HG03571 (cell line): ENCODE data around the gene MACO1.
"Not testable (repeated sequence)": the region's sequence is repeated elsewhere in the genome, so short reads cannot be mapped to it uniquely, and the experiment has no call there.

ENCODE experiments used
- ATAC-seq: cut with Tn5 transposase; IDR thresholded peaks from one replicate; pipeline ENCODE4 v1.9.1; 2021; ENCODE audit not compliant: unreplicated experiment

MACO1 gene

DNA sequence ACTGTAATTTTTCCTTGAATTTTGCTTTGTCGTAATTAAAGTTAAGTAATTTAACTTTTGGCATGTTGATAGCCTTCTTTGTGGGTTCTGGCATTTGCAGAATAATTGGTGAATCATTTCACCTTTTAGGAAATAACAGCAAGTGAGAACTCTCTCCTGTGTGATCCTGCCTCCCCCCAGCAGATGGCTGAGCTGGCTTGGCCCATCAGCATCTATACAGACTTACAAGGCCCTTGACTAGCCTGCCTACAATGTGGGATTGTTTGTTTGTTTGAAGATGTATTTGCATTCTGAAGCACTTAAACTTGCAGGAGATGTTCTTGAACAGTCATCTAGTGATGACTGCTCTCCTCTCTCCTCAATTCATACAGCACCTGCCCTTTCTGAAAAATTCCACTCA, 55.9 kb downstream of the MACO1 start:
- no peak for ATAC-seq

- ATAC-seq: no peak
Observed at GRCh38 chr1:25487628-25488027, 56.9 kb downstream of the MACO1 start.

DNA sequence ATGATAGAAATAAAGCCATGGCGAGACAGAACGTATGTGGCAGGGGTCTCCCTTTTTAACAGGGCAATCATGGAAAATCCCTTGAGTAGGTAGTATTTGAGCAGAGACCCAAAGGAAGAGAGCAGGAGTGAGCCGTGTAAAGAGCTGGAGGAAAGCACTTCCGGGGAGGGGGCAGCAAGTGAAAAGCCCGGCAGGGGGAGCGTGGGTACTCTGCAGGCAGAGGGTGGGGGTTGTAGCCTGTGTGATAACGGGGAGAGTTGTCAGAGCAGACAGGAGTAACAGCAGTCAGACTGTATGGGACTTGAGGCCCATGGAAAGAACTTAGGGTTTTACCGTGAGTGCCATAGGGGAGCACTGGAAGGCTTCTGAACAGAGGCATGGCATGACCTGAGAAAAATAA, 61.6 kb downstream of the MACO1 start:
- no peak for ATAC-seq

- ATAC-seq: no peak
Observed at GRCh38 chr1:25494952-25495351, 64.3 kb downstream of the MACO1 start.

DNA sequence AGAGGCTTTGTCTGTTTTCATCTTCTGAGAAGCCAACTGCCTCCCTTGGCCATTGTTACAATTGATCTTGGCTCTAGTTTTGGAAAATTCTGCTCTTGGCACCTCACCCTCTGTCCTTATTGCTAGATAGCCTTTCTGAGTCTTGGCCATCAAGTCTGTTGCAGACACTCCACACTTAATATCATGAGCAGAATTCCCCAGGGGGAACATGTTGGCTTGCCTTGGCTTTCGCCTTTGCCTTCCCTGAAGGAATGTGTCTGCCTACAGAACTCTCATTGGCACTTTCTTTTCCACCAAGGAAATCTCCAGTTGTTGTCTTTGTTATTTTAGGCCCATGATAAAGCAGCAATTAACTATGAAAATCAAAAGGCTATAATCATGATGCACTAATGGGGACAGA, 70.0 kb downstream of the MACO1 start:
- no peak for ATAC-seq

GRCh38 chr1:25501235-25502058, 70.8 kb downstream of the MACO1 start:
- ATAC-seq: no peak

DNA sequence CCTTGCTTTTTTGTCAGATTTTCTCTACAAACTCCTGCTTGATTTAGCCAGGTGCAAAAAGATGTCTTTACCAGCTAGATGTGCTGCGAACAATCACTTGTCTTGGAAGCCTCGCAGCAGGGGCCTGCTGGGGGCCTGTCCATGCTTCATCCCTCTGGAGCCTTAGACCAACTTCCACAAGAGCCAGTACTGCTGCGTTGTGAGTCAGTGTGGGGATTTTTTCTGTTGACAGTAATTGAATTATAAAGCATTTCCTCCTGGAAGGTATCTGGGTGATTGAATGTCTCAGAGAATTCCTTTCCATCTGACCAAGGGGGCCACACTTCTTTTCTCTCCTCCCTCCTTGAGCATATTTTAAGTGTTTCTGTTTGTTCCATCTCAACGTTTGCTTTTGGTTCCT, 72.3 kb downstream of the MACO1 start:
- no peak for ATAC-seq

DNA sequence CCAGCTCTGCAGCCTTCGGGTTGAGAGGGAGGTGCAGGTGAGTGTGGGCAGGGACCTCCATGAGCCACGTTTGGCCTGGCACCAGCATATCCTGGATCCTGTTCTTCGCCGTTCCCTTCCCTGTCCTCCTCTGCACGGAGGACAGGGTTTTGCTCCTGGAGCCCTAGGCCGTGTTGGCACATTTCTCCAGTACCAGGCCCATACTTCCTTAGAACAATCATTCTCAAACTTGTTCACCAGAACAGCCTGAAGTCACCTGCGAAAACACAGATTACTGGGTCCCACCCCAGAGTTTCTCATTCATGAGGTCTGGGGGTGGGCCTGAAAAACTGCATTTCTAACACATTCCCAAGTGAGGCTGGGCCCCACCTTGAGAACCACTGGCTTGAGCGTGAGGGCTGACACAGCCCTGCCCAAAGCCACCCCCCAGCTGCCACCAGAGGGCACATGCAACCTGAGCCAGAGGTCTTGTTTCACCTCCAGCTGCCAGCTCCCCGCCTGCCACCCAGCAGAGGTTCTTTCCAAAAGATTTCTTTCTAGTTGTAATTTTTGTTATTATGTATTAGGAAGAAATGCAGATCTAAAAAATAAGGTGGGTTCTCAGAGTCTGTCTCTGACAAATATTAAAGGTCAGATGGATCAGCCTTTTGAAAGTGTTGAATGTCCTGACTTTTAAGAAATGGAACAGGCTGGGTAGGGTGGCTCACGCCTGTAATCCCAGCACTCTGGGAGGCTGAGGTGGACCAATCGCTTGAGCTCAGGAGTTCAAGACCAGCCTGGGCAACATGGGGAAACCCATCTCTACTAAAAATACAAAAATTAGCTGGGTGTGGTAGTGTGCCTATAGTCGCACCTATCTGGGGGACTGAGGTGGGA, 73.1 kb downstream of the MACO1 start:
- ATAC-seq: no peak

DNA sequence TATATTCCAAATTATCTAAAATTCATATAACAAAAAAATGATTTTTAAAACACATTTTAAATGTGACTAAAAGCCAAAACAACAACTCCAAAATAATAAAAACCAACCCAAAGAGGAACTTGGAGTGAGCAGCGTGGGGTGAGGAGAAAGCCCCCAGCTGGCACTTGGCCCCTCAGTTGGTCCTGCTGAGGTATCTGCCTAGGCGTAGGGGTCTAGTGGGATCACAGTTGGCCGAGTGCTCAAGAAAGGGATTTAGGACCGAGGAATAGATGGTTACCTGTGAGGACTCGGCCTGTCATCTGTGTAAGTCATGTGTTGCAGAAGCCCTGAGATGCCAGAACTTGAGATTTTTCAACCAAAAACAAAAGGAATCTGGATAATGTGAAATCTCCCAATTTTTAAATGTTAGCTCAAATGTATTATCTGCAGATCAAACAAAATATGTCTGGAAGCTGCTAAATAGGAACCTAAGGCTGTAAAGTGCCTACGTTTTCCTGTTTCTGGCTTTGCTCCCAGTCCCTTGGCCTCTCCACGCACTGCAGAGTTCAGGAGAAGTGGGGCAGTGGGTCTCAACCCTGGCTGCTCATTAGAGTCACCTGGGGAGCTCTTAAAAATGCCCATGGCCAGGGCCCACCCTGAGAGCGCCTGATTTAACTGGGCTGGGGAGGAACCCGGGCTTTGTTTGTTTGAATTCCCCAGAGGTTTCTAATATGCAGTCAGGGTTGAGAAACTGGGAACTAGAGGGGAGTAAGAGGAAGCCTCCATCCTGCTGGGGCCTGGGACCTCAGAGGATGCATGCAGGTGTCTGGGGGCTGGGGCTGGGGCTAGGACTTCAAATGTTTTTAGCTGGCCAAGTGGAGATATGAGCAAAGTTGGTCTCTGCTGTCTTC, 74.3 kb downstream of the MACO1 start:
- ATAC-seq: no peak

DNA sequence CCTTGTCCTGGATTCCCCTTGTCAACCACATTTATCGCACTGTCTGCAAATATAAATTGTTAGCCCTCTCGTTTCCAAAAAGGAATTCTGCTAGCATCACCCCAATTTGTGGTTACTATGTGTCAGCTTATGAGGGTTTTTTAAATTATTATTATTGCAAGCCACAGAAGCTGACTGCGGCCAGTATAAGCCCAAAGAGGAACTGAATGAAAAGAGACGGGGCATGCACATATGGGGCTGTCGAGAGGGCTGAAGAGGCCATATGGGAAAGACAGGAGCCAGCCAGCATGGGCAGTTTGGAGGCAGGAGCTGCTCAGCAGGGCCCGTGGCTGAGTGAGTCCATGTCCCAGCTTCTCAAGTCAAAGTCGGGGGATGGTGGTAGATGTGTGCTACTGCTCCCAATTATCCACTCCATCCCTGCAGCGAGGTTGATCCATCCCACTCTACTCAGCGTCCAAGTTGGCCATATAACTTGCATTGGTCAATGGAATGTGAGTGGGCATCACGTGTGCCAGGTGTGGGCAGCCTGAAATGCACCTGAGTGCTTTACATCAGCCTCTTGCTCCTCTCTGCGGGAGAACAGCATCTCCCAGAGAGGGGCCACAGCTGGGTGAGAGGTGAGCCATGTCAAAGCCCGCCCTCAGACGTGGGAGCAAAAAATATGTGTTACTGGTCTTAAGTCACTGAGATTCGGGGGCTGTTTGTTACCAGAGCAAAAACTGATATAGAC, 75.1 kb downstream of the MACO1 start:
- ATAC-seq: no peak

DNA sequence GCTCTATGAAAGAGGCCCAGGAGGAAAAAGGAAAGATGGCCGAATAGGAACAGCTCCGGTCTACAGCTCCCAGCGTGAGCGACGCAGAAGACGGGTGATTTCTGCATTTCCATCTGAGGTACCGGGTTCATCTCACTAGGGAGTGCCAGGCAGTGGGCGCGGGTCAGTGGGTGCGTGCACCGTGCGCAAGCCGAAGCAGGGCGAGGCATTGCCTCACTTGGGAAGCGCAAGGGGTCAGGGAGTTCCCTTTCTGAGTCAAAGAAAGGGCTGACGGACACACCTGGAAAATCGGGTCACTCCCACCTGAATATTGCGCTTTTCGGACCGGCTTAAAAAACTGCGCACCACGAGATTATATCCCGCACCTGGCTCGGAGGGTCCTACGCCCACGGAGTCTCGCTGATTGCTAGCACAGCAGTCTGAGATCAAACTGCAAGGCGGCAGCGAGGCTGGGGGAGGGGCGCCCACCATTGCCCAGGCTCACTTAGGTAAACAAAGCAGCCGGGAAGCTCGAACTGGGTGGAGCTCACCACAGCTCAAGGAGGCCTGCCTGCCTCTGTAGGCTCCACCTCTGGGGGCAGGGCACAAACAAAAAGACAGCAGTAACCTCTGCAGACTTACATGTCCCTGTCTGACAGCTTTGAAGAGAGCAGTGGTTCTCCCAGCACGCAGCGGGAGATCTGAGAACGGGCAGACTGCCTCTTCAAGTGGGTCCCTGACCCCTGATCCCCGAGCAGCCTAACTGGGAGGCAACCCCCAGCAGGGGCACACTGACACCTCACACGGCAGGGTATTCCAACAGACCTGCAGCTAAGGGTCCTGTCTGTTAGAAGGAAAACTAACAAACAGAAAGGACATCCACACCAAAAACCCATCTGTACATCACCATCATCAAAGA, 76.1 kb downstream of the MACO1 start:
- ATAC-seq: not testable (repeated sequence)

DNA sequence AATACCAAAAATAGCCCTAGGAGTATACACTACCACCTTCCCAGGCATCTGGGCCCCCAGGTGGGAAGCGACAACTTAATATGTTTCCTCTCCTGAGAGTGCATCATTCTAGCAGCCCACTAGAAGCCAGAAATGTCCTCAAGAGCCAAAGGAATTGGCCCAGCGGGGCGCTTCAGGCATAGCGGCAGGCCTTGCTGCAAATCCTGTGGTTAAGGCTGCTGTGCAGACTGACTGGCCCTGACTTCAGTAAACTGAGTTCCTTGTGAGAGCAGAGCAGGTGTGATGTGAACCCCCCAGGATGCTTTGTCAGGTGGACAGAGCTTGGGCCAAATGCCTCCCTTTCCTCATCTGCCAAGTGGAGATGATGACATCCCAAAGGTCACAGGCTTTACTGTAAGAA, 83.0 kb downstream of the MACO1 start:
- ATAC-seq: no peak

GRCh38 chr1:25515033-25515432, 84.3 kb downstream of the MACO1 start:
- ATAC-seq: no peak

DNA sequence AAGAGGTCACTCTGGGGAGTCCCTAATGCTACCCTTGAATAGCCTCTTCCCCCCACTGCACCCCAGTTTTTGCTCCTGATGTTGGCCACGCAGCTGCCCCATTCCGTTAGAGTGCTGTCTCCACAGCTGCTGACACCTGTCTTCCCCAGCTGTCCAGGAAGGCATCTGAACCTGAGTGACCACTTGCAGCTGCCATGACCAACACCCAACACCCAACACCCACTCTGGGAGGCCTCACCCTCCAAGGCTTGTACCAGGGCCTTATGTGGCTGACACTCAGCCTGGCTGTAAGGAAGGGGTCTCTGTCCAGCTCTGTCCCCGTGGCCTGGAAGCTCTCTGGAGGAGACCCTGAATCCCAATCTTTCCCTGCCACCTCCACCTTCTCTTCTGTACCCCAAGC, 86.0 kb downstream of the MACO1 start:
- no peak for ATAC-seq

- no peak for ATAC-seq
Observed at GRCh38 chr1:25517476-25518394, 87.0 kb downstream of the MACO1 start.

- ATAC-seq: no peak
Observed at GRCh38 chr1:25519624-25520023, 88.9 kb downstream of the MACO1 start.

DNA sequence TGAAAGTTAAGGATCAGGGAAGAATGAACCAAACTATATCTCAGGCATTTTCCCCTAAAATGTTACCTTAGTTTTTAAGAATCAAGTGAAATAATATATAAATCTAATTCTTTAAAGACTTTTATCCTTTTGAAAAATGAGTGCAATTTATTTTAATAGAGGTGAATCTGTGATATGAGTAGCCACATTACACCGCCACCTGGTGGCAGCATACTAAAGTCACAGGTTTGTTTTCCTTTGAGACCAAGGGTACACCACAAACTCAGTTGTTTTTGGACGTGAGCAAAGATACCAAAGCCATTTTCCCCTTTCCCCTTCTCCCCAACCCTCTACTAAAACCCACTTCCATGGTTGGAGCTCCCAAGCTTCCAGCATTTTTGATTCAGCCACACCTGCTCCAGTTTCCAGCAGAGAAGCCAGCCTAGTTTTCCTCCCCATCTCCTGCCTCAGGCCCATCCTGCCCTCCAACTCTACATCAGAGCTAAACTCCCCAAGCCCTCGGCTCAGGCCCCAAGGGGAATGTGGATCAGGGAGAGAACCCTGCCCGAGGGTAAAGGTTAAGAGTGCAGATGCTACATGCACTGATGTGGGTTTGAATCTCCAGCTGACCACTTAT, 89.9 kb downstream of the MACO1 start:
- ATAC-seq: no peak

DNA sequence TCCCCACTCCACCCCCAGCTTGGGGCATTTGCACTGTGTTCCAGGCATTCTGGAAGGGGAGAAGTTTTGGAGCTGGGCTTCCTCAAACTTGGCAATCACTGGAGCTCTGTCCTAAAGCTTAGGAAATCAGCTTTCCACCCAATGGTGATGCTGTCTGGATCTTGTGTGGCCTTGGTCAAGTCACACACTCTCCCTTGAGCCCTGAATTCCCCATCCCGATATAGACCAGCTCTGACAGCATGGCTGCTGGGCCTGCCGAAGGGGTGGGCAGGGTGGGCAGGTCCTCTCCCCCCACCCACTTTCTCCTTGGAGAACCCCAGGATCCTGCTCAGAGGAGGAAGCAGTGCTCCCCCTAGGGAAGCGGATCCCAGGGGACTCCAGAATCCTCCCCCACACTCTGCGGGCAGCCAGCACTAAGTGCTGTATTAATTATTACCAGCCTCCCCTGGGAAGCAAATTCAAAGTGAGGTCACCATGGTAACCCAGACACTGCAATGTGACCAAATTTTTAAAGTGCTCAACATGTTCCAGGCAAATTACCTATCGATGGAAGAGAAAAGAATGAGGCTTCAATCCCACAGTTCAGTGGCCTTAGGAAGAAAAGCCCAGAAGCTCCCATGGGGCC, 91.4 kb downstream of the MACO1 start:
- ATAC-seq: no peak
